KMS-11 (cell line): ENCODE measurements around the gene PRICKLE2.

Experiments used
- H2AFZ ChIP-seq: fragments of 200-600 bp; sonication (generic); 2 replicates; pipeline ENCODE4 v1.6.1; 2016; ENCODE audit warnings: antibody characterized with exemption, mixed run types, low read depth
- H3K27ac ChIP-seq: fragments of 200-600 bp; sonication (generic); 2 replicates; pipeline ENCODE4 v1.6.1; 2016; ENCODE audit warnings: mild to moderate bottlenecking, mixed run types
- H3K27me3 ChIP-seq: fragments of 200-600 bp; sonication (generic); 2 replicates; pipeline ENCODE4 v1.6.1; 2017; ENCODE audit warnings: mild to moderate bottlenecking, low read depth, mixed run types, moderate library complexity; ENCODE audit not compliant: insufficient read depth
- H3K36me3 ChIP-seq: fragments of 200-600 bp; sonication (generic); 2 replicates; pipeline ENCODE4 v1.6.1; 2017; ENCODE audit warnings: mild to moderate bottlenecking, mixed run types; ENCODE audit not compliant: insufficient read depth
- H3K4me1 ChIP-seq: fragments of 200-600 bp; sonication (generic); 2 replicates; pipeline ENCODE4 v1.6.1; 2016; ENCODE audit warnings: mild to moderate bottlenecking, low read depth, mixed run types; ENCODE audit not compliant: poor library complexity, severe bottlenecking
- H3K4me2 ChIP-seq: fragments of 200-600 bp; sonication (generic); 2 replicates; pipeline ENCODE4 v1.7.0; 2016; ENCODE audit warnings: mild to moderate bottlenecking, mixed run types
- H3K4me3 ChIP-seq: fragments of 200-600 bp; sonication (generic); IDR thresholded peaks from 2 replicates; pipeline ENCODE4 v1.6.1; 2017; ENCODE audit warnings: low read depth, low read length, mixed read lengths; ENCODE audit not compliant: insufficient read depth
- H3K79me2 ChIP-seq: fragments of 200-600 bp; sonication (generic); 2 replicates; pipeline ENCODE4 v1.6.1; 2016; ENCODE audit warnings: low read depth, mixed run types; ENCODE audit not compliant: insufficient read depth
- H3K9ac ChIP-seq: fragments of 200-600 bp; sonication (generic); 2 replicates; pipeline ENCODE4 v1.6.1; 2016; ENCODE audit warnings: mild to moderate bottlenecking, mixed run types
- H4K20me1 ChIP-seq: fragments of 200-600 bp; sonication (generic); 2 replicates; pipeline ENCODE4 v1.6.1; 2016; ENCODE audit warnings: mild to moderate bottlenecking, mixed run types; ENCODE audit not compliant: insufficient read depth
- CTCF ChIP-seq: fragments of 200-600 bp; sonication (generic); conservative IDR thresholded peaks from 2 replicates; pipeline ENCODE4 v1.6.1; 2017; ENCODE audit warnings: low read depth, mild to moderate bottlenecking, antibody characterized with exemption, low read length, moderate library complexity, mixed read lengths

The PRICKLE2 gene

GRCh38 chr3:64161481-64161952, 63.7 kb downstream of the PRICKLE2 start:
- Histone ChIP-seq H3K4me2 (no peak overlapping the region), H2AFZ (no peak overlapping the region), H3K27me3 (no peaks in the 10 kb centered on the region), H3K4me1 (no peaks in the 10 kb centered on the region), H3K4me3 (no peak overlapping the region), H3K79me2 (no peaks in the 10 kb centered on the region), H3K27ac (no peak overlapping the region), H3K36me3 (no peaks in the 10 kb centered on the region), H3K9ac (no peak overlapping the region), H4K20me1 (no peaks in the 10 kb centered on the region)
- TF ChIP-seq CTCF, result no peak

GRCh38 chr3:64160000-64160695, 65.1 kb downstream of the PRICKLE2 start:
- H3K27me3 ChIP-seq, result no peaks in the 10 kb centered on the region
- H3K4me3 ChIP-seq, result no peak overlapping the region
- no peaks in the 10 kb centered on the region for H4K20me1 ChIP-seq
- no peak overlapping the region for H3K9ac ChIP-seq
- H2AFZ ChIP-seq, result no peak overlapping the region
- no peak for TF ChIP-seq CTCF
- no peaks in the 10 kb centered on the region for H3K79me2 ChIP-seq
- no peaks in the 10 kb centered on the region for H3K4me1 ChIP-seq
- H3K4me2 ChIP-seq, result no peak overlapping the region
- H3K36me3 ChIP-seq, result no peaks in the 10 kb centered on the region
- no peak overlapping the region for H3K27ac ChIP-seq

DNA sequence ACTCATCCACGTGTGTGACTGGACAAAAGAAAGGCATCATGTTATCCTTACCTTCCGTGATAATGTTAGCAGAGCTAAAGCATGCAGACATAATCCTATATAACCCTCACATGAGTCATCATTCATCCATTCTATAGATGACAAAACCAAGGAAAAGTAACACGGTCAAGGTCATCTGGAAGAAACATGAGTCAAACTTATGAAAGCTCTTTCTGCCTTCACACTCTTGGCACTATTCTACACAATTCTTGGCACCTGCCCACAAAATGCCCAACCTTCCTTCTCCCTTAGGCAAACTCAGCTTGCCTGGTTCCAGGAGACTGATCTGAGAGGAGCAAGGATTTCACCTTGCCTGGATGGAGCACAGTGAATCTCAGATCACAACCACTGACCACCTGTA, 66.9 kb downstream of the PRICKLE2 start:
- Histone ChIP-seq H3K36me3 (no peaks in the 10 kb centered on the region), H3K4me2 (no peak overlapping the region), H3K9ac (no peak overlapping the region), H4K20me1 (no peaks in the 10 kb centered on the region), H3K79me2 (no peaks in the 10 kb centered on the region), H2AFZ (no peak overlapping the region), H3K4me3 (no peak overlapping the region), H3K27ac (no peak overlapping the region), H3K4me1 (no peaks in the 10 kb centered on the region), H3K27me3 (no peaks in the 10 kb centered on the region)
- TF ChIP-seq CTCF, result no peak

GRCh38 chr3:64157150-64158035, 67.9 kb downstream of the PRICKLE2 start:
- Histone ChIP-seq H3K36me3 (no peaks in the 10 kb centered on the region), H3K4me2 (no peak overlapping the region), H3K79me2 (no peaks in the 10 kb centered on the region), H3K27ac (no peak overlapping the region), H4K20me1 (no peaks in the 10 kb centered on the region), H3K27me3 (no peaks in the 10 kb centered on the region), H3K9ac (no peak overlapping the region), H2AFZ (no peak overlapping the region), H3K4me1 (no peaks in the 10 kb centered on the region), H3K4me3 (no peak overlapping the region)
- TF ChIP-seq CTCF, result no peak
